HK-2 (cell line): Measurements from ENCODE around the gene NISCH.

Experiments used
- DNase-seq: peaks from one replicate; pipeline ENCODE4 v3.0.0-alpha.2; 2018; ENCODE audit not compliant: unreplicated experiment

NISCH gene

DNA sequence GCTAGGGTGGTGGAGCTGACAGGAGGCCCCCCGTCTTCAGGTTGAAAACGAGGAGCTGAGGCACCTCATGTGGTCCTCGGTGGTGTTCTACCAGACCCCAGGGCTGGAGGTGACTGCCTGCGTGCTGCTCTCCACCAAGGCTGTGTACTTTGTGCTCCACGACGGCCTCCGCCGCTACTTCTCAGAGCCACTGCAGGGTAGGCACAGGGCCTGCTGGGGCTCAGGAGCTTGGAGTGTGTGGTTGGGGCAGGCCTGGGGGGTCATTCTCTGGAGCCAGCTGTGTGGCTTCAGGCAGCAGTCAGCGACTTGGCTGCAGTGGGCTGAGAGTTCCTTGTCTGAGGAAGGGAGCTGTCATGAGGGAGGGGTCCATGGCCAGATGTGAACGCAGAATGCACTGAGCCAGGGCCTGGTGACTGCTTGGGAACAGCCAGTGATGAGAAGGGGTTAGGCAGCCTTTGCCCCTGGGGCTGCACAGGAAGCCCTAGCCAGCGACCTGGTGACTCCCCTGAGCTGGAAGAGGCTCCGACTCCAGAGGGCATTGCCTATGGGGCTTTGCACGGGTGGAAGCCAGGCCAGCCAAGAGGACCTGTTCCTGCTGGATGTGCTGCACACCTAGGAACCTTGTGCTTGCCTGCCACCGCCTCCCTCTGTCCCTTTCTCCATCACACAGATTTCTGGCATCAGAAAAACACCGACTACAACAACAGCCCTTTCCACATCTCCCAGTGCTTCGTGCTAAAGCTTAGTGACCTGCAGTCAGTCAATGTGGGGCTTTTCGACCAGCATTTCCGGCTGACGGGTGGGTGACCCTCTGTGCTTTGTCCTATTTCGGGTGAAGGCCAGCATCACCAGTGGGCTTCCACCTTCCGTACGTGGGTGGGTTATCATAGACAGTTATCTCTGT, 34.9 kb downstream of the NISCH start:
- no peak for DNase-seq

DNA sequence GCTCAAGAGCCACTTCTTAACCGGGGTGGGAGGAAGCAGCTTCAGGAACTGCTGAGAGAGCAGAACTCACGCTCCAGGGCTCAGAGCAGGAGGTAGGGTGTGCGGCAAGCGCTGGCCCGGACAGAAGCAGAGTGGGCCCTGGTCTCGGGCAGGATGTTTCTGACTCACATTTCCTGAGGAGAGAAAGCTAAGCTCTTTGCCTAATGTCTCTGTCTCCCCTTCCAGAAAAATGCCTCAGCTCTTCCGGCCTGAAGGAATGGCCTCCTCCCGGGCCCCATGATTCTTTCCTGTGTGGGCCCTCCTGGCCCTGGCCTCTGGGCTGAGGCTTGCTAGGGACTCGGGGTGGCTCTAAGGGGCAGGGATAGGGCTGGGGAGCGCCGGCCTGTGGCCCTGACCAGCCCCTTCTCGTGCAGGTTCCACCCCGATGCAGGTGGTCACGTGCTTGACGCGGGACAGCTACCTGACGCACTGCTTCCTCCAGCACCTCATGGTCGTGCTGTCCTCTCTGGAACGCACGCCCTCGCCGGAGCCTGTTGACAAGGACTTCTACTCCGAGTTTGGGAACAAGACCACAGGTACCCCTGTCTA, 35.6 kb downstream of the NISCH start:
- no peak for DNase-seq

- no peak for DNase-seq
These were observed 36.7 kb downstream of the NISCH start for GRCh38 chr3:52492059-52492458.

DNA sequence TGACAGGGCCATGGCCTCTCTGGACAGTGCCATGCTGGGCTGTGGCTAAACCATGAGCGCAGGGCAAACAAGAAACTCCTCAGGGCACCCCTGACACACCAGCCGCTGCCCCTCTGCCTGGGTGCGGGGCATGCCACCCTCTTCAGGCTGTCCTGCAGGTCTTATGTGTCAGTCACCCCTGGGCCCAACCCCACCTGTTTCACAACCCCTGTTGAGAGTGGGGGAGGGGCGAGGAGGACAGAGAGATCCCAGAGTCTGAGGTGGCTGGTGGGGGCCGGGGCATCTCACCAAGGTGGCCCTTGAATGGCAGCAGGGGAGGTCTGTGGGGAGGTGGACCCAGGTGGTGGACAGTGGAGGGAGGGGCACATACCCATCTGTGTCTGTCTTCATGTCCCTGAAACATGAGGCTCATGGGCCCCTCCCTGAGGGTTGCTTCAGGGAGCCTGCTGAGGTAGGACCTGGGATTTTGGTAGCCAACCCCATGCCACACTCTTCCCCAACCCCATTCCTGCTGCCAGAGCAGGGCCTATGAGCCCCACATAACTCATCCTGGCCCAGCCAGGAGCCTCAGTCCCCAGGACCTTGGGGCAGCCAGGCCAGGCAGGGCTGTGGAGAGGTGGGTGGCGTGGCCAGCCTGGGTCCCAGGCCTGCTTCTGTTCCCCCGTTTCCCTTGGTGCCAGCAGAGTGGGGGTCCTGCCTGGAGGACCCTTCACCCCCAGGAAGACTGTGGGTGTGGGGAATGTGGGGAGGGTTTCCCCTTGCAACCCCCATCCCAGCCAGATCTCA, 38.0 kb downstream of the NISCH start:
- no peak for DNase-seq

DNA sequence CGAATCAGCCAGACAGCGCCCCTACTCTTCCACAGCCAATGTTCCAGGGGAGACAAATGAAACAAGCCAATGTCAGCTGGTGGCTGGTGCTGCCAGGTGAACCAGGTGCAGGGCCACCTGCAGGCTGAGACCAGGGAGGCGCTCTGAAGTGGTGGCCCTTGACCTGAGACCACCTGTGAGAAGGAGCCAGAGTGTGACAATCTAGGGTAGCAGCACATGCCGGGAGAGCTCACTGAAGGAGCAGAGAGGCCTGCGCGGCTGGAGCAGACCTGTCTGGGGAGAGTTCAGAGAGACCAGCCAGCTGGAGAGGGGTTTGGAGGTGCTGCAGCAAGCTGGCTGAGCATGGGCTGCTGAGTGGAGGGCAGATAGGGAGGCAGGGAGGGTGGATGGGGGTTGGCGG, 39.0 kb downstream of the NISCH start:
- DNase-seq: no peak

DNA sequence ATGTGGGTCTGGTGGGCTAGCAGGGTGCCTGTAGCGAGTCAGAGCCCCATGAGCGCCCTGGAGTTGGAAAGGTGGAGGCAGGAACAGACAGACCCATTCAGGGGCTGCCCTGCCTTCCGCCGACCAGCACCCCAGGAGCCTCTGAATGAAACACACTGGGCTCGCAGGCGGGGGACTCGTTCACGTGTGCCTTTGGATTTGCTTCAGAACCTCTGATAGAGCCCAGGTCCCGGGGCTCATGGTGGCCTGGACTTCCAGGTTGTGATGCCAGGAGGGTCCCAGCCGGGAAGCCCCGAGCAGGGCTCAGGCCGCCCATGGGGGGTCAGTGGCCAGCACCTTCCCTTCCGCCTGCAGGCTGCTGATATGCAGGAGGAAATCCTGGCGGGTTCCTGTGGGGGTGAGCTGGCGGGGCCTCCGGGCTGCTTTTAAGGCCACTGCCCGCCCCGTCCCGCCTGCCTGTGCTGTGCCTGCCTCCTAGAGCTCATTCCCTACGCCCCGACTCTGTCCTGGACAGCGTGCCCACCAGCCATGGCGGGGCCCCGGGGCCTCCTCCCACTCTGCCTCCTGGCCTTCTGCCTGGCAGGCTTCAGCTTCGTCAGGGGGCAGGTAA, 39.6 kb downstream of the NISCH start, which contains the start of gene STAB1:
TSS of gene STAB1 (plus strand) at position 453 of the 610 bp plus-strand sequence. CDS start at position 529, 76 bp downstream.
- DNase-seq: no peak

DNA sequence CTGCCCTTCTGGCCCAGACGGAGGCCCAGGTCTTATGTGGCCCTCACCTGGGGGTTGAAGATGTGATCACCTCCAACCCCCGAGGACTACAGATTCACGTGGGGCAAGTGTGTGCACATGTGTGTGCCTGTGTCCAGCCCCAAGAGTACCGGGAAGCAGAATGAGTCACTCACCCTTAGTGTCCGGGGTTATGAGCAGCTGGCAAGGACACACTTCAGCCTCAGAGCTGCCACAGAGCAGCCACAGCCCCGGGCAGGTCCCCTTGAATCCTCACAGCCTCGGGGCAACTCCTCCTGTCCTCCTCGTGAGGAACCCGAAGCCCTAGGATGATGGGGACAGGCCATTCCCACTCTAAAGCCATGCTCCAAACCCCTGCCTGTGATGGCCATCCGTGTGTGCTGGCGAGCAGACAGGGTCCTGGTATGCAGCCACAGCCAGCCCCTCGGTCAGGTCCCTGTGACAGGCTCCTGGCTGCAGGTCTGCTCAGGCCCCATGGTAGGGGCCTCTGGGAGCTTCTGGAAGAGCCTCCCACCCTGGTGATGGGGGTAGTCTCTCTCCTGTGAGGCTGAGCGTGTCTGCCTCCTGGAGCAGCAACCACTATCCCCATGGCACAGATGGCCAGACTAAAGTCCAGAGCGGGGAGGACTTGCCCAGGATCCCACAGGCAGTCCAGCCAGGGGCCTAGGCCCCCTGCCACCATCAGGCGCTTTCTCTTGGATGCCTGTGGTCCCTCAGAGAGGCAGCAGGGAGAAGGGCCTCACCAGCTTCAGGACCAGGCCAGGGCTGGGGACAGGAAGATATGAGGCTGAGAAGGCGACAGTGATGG, 40.6 kb downstream of the NISCH start:
- peak; percentile 35 for DNase-seq

DNA sequence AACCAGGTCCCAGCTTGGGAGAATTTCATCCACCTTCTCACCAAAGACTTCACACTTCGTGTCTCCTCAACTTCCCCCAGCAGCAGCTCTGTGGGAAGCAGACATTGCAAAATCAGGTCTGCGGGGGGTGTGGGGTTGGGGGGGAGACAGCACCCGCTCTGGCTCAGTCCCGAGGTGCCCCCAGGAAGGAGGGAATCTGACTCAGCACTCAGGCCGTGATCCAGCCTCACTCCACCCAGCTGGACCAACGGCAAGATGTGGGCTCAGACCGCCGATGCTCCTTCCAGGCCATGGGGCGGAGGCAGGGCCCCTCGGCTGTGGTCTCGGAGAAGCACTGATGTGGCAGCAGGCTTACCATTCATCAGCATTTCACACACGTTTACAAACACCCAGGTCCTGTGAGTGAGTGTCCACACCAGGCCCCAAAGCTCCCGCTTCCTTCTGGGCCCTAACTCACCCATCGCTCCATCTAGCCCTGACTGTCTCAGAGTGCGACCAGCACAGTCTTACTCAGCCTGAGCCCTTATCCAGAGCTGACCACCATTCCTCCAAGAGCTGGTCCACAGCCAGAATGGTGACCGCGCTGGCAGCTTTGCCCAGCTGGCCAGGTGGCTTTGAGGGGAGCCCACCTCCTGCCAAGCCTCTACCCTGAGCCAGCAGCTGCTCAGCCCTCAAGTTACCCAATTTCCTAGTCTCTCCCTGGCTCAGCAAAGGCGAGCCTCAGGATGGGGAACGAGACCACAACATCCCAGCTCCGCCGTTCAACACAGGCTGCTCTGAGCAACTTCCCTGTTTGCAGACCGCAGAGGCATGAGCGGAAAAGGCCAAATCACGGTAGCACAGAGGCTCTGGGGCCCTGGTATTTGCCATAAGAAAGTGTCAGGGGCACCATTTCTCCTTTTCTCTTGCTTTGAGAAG, 43.0 kb downstream of the NISCH start:
- no peak for DNase-seq

- no peak for DNase-seq
These were observed 45.6 kb downstream of the NISCH start for GRCh38 chr3:52501046-52501445.

DNA sequence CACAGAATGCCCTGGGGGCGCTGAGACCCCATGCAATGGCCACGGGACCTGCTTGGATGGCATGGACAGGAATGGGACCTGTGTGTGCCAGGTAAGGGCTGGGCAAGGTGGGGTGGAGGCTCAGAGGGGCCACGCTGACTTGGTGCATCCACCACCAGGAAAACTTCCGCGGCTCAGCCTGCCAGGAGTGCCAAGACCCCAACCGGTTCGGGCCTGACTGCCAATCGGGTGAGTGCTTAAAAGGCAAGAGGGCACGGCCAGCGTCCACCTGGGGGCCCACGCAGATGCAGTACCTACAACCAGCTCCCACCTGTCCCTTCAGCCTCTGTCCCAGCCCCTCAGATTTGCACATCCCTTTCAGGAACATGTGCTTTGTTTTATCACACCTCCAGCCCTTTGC, 46.6 kb downstream of the NISCH start:
- DNase-seq: no peak

DNA sequence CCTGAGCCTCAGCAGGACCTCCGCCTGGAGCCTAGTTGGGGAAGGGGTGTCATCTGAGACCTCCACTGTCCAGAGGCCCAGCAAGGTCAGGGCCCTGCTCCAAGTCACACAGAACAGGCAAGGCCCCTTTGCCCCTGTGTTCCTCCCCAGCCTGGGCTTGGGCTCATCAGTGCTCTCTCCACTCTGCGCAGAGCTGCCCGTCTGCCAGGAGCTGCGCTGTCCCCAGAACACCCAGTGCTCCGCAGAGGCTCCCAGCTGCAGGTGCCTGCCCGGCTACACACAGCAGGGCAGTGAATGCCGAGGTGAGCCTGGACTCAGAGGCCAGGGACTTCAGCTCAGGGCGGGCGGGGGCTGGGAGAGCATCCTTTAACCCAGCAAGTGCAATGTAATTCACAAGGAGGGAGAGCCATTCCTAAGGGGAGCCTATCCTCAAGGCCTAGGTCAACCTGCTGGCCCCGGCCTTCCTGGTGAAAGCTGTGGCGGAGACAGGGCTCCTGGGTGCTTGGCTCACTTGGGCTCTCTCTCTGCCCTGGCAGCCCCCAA, 47.5 kb downstream of the NISCH start:
- DNase-seq: no peak

- no peak for DNase-seq
These were observed 48.5 kb downstream of the NISCH start for GRCh38 chr3:52503788-52504424.

- DNase-seq: no peak
These were observed 49.6 kb downstream of the NISCH start for GRCh38 chr3:52504977-52505376.

DNA sequence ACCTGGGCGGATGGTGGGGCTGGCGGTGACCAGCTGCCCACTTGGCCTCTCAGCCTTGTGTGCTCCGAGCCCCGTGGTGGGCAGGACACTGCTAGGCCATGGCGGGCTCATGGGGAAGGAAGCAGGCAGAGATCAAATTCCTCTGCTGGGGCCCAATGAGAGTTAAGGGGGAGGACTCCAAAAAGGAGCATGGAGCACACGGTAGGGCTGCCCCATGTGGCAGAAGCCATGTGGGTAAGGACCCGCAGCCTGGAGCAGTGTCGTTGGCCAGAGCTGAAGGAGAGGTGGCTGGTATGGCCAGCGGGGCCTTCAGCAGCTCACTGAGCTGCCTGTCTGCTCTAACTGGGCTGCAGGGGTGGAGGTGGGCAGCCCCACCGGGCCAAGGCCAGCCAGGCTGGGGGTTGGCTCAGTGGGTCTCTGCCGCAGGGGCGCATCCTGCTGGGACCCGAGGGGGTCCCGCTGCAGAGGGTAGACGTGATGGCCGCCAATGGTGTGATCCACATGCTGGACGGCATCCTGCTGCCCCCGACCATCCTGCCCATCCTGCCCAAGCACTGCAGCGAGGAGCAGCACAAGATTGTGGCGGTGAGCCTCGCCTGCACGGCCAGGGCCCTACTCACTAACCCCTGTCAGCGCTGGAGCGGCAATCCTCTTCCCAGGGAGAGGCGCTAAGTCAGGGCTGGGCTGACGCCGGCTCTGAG, 51.0 kb downstream of the NISCH start:
- no peak for DNase-seq

DNA sequence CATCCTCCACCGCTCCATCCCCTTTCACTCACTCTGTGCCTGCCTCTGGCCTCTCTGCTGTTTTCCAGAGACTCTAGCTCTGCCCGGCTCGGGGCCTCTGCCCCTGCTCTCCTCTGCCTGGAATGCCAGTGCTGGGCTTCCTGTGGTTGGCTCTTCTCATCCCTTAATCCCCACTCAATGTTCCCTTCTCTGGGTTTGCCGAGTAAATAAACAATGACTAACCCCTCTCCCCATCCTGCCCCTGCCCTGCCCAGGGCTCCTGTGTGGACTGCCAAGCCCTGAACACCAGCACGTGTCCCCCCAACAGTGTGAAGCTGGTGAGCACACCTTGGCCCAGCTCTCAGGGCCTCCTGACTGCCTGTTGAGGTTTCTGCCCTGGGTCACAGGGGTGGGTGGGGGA, 52.0 kb downstream of the NISCH start:
- DNase-seq: peak; percentile 62

DNA sequence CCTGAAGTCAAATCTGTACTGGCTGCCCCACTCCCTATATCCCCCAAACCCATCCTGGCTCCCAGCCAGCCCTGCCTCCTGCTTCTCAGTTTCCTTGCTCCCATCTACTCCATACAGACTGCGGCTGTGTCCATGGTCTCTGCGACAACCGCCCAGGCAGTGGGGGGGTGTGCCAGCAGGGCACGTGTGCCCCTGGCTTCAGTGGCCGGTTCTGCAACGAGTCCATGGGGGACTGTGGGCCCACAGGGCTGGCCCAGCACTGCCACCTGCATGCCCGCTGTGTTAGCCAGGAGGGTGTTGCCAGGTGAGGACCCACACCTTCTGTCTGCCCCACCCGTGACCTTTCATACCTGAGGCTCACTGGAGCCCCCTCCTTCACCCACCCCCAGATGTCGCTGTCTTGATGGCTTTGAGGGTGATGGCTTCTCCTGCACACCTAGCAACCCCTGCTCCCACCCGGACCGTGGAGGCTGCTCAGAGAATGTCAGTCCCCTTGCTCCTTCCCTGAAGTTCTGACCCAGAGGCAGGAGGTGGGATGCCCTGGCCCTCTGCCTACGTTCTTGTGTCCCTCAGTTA, 54.4 kb downstream of the NISCH start:
- no peak for DNase-seq

DNA sequence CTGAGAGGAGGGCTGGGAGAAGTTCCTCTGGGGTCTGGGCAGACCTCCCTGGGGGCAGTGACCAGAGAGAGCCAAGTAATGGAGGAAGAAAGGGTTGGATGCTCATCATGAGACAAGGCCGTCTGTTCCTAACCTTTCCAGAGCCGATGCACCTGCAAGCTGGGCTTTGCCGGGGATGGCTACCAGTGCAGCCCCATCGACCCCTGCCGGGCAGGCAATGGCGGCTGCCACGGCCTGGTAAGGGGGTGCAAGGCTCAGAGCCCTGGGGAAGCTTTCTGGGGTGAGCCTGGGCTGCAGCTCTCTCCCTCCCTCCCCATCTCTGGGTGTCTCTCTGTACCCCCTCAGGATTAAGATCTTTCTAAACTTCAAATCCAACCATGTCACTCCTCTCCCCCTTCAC, 56.1 kb downstream of the NISCH start:
- DNase-seq: no peak

GRCh38 chr3:52512105-52512504, 56.7 kb downstream of the NISCH start:
- DNase-seq: no peak
